CD4-positive, alpha-beta T cell treated with Interferon gamma for 1 hour (primary cell): ENCODE measurements around the gene RSF1.
"Not testable (repeated sequence)": the region's sequence is repeated elsewhere in the genome, so short reads cannot be mapped to it uniquely, and the experiment has no call there.

Experiments
- DNase-seq: peaks from one replicate; pipeline ENCODE4 v3.0.0-alpha.2; 2020

Gene RSF1

GRCh38 chr11:77820565-77821348 is at the start of gene RSF1, which contains the start of gene AAMDC:
TSS of gene RSF1 (minus strand) at chr11:77820722. CDS start at chr11:77820714, 8 bp downstream.
TSS of gene AAMDC (plus strand) at chr11:77821144. CDS start at chr11:77842497, 21,353 bp downstream.
- peak; percentile 98 for DNase-seq

- no peak for DNase-seq
Observed at GRCh38 chr11:77868744-77869143, 48.2 kb upstream of the RSF1 start.

GRCh38 chr11:77866336-77866735 is 45.8 kb upstream of the RSF1 start:
- no peak for DNase-seq

- no peak for DNase-seq
Observed at GRCh38 chr11:77865805-77866204, 45.3 kb upstream of the RSF1 start.

- not testable (repeated sequence) for DNase-seq
Observed at GRCh38 chr11:77861444-77861843, 40.9 kb upstream of the RSF1 start.

- DNase-seq, result not testable (repeated sequence)
Observed at GRCh38 chr11:77857906-77858457, 37.5 kb upstream of the RSF1 start.

- no peak for DNase-seq
Observed at GRCh38 chr11:77854838-77855237, 34.3 kb upstream of the RSF1 start.

GRCh38 chr11:77851503-77851902 is 31.0 kb upstream of the RSF1 start:
- DNase-seq, result no peak

- not testable (repeated sequence) for DNase-seq
Observed at GRCh38 chr11:77843700-77844099, 23.2 kb upstream of the RSF1 start.

GRCh38 chr11:77842441-77843121 is 22.1 kb upstream of the RSF1 start:
- DNase-seq, result no peak

GRCh38 chr11:77833302-77833701 is 12.8 kb upstream of the RSF1 start:
- no peak for DNase-seq

GRCh38 chr11:77828926-77829325 is 8.4 kb upstream of the RSF1 start:
- DNase-seq, result no peak

- DNase-seq, result no peak
Observed at GRCh38 chr11:77823775-77824174, 3.3 kb upstream of the RSF1 start.

GRCh38 chr11:77822126-77822525 is 1.6 kb upstream of the RSF1 start:
- not testable (repeated sequence) for DNase-seq

GRCh38 chr11:77821349-77821851 is 878 bp upstream of the RSF1 start:
- no peak for DNase-seq

GRCh38 chr11:77819921-77820564 is 479 bp downstream of the RSF1 start:
- peak; percentile 14 for DNase-seq

GRCh38 chr11:77819411-77819920 is 1.1 kb downstream of the RSF1 start:
- peak; percentile 80 for DNase-seq

GRCh38 chr11:77815459-77815858 is 5.1 kb downstream of the RSF1 start:
- no peak for DNase-seq

GRCh38 chr11:77814848-77815247 is 5.7 kb downstream of the RSF1 start:
- DNase-seq, result no peak

GRCh38 chr11:77813256-77813655 is 7.3 kb downstream of the RSF1 start:
- no peak for DNase-seq

GRCh38 chr11:77806993-77807392 is 13.5 kb downstream of the RSF1 start:
- no peak for DNase-seq

GRCh38 chr11:77806415-77806814 is 14.1 kb downstream of the RSF1 start:
- no peak for DNase-seq

- no peak for DNase-seq
Observed at GRCh38 chr11:77801477-77801876, 19.0 kb downstream of the RSF1 start.
